ENCODE data around the gene SH2B2.
A peak's percentile ranks its signal among the peaks of the same experiment; 100 is the strongest.
"Not testable (repeated sequence)": the region's sequence is repeated elsewhere in the genome, so short reads cannot be mapped to it uniquely, and the experiment has no call there.

The SH2B2 gene

GRCh38 chr7:102305414-102306268 lies 19.0 kb downstream of the SH2B2 start:
- no peak for DNase-seq (ENCODE audit: low read depth, low spot score)

DNA sequence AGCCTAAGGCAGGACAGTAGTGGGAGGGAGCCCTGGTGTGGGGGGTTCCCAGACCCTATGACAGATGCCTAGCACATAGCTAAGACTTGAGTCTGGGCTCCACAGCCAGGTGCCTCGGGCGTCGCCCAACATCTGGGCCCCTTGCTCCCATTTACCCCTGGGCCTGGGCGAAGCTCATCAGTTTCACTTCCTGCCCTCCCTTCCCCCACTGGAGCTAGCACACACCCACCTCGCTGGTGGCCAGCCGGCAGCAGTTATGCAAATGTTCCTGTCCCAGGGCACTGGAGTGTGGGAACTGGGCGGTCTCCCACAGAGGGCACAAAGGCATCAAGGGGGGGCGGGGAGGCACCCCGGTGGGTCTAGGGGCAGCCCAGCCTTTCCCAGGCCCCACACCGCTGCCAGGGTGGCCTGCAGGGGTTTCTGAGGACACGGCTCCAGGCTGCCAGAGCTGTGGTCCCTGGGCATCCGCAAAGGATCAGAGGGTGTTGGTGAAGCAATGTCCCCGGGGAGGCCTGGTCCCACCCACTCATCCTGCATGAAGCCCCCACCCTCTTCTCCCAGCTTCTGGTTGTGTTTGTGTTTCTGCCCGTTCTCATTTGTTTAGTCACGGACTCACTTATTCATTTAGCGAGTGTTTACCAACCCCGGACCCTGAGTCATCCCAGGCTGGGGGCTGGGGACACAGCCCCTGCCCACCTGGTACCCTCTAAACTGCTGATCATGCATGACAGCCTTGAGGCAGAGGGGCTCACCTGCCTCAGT lies 20.4 kb downstream of the SH2B2 start:
- DNase-seq (ENCODE audit: low read depth, low spot score), result peak; percentile 41

GRCh38 chr7:102310414-102310815 lies 23.7 kb downstream of the SH2B2 start:
- no peak for DNase-seq (ENCODE audit: low read depth, low spot score)

GRCh38 chr7:102312317-102312716 lies 25.6 kb downstream of the SH2B2 start:
- no peak for DNase-seq (ENCODE audit: low read depth, low spot score)

- DNase-seq (ENCODE audit: low read depth, low spot score), result no peak
These were observed 27.5 kb downstream of the SH2B2 start for GRCh38 chr7:102313997-102314780.

DNA sequence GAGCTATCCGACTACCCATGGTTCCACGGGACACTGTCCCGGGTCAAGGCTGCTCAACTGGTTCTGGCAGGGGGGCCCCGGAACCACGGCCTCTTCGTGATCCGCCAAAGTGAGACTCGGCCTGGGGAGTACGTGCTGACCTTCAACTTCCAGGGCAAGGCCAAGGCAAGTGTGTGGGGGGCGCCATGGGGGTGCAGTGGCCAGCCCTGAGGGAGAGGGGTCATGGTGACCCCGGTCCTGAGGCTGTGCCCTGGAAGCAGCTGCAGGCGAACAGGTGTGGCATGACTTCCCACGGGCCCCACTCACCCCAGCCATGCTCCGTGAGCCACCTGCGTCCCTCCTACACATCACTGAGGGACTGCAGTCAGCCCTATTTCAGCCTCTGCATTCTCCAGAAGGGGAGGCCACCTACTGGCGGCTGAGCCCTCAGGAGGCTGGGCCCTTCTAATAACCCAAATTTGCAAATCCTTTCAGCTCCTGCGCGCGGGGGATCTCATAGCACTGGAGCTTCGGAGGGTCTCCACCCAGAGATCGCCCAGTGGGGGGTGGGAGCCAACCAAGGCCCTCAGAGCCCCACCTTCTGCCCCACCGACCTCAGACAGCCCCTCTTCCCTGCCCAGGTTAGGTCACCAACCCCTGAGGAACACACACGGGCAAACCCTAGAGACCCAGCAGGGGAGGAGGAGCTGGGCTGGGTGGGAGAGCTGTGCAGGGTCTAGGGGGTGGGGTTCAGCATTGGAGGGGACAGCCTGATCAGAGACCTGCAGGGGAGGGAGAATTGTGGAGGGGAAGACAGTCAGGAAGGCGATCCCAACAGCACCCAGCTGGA lies 30.8 kb downstream of the SH2B2 start:
- no peak for DNase-seq (ENCODE audit: low read depth, low spot score)

- DNase-seq (ENCODE audit: low read depth, low spot score), result no peak
These were observed 31.9 kb downstream of the SH2B2 start for GRCh38 chr7:102318482-102318971.

DNA sequence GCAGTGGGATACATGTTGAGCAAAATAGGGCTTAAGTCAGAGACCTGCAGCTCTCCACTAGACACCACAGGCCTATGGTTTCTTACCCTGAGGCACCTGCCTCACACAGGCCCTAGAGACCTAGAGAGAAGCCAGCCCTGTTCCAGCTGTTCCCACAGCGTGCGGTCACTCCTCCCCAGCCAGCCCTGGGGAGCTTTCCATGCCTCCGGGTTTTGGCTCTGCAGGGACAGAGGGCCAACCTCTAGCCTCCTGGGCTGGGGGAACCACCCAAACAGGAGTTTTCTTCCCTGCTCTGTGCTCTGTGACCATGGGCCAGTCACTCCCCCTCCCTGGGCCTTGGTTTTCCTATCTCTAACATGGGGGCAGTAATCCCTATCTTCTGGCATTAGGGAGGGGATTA lies 33.0 kb downstream of the SH2B2 start:
- no peak for DNase-seq (ENCODE audit: low read depth, low spot score)

GRCh38 chr7:102320181-102320580 lies 33.5 kb downstream of the SH2B2 start:
- DNase-seq (ENCODE audit: low read depth, low spot score), result no peak

DNA sequence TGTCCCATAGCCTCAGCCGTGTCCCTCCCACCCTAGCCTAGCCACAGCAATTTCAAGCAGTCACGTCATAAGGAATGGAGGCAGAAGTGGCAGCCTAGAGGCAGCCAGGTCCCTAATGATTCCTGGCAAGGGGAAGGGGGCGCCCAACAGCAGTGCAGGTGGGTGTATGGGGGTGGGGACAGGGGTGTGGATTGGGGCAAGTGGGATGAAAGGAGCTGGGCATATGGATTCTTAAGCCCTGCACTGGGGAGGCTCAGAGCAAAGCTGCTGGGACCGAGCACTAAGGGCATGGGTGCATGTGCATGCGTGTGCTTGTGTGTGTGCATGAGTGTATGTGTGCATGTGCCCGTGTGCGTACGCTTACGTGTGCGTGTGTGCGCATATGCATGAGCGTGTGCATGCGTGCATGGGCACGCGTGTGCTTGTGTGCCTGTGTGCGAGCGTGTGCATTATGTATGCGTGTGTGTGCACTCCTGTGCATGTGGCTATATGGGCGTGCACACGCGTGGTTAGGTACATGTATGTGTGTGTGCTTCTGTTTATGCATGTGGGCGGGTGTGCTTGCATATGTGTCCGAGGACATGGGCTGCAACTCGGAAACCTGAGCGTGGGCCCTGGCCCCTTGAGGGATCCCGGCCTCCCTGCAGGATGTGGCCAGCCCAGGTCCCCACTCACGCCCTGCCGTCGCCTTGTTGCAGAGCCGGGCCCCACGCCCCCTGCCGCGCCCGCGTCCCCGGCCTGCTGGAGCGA lies 34.1 kb downstream of the SH2B2 start:
- DNase-seq (ENCODE audit: low read depth, low spot score), result no peak

- DNase-seq (ENCODE audit: low read depth, low spot score), result no peak
These were observed 34.9 kb downstream of the SH2B2 start for GRCh38 chr7:102321351-102322201.

GRCh38 chr7:102322202-102322715 lies 35.6 kb downstream of the SH2B2 start:
- DNase-seq (ENCODE audit: low read depth, low spot score), result no peak

GRCh38 chr7:102323914-102324195 lies 37.2 kb downstream of the SH2B2 start:
- DNase-seq (ENCODE audit: low read depth, low spot score), result no peak

DNA sequence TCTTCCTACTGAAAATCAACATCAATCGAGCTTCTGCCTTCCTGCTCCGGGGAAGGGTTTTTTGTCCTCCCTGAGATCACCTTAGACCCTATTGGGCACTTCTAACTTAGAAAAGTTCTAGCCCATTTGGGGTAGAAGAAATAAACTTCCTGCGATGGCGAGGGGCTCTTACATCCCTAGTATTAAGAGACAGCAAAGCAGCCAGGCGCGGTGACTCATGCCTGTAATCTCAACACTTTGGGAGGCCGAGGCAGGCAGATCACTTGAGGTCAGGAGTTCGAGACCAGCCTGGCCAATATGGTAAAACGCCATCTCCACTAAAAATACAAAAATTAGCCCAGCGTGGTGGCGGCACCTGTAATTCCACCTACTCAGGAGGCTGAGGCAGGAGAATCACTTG lies 38.4 kb downstream of the SH2B2 start:
- not testable (repeated sequence) for DNase-seq (ENCODE audit: low read depth, low spot score)

DNA sequence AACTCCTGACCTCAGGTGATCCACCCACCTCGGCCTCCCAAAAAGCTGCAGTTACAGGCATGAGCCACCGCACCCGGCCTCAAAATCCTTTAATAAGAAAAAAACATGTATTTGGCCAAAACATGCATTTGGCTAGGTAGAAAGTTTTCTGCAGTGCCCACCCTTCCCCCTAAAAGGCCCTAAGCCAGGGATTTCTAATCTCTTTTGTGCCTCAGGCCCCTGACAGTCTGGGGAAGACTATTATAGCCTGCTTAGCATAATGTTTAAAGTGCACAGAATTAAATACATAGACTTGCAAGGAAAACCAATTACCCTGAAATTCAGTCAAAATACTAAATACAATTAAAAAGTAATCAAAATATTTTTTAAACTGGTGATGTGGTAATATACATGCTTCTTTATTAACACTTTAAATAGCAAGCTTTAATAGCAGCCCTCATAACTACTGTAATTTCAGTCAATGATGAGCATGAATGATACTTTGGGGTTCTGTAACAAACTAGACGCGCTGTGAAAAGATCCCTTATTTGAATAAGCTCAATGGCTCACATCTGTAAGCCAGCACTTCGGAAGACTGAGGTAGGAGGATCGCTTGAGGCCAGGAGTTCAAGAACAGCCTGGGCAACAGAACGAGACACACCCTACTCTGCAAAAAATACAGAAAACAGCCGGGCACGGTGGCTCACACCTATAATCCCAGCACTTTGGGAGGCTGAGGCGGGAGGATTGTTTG lies 39.7 kb downstream of the SH2B2 start:
- DNase-seq (ENCODE audit: low read depth, low spot score), result no peak

DNA sequence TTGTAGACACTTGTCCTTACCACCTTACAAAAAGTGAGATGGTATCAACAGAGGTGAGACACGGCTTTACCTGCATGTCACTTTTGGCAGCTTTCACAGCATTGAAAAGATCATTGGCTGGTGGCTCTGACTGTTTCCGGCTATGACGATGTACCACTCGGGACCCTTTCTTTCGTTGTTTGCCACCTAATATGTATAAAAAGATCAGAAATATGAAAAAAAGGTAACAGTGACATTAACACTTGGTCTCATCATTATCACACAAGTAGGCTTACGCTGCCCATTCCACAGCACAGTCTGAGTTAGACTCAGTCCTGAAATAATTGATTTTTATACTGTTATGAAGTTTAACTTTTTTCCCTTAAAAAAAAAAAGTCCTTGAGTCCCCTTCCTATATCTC lies 40.5 kb downstream of the SH2B2 start:
- DNase-seq (ENCODE audit: low read depth, low spot score), result not testable (repeated sequence)

DNA sequence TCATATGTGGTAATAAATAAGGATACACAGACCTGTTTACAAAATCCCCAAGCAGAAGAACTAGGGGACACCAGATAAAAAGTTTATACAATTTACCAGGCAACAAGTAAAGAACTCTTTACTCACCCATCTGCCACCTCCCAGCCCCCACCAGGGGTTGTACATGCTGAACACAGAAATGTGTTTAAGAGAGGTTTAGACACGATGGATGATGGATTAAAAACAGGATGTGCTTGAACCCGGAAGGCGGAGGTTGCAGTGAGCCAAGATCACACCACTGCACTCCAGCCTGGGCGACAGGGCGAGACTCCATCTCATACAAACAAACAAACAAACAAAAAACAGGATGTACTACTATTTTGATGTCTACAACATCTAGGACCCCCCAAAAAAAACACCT lies 42.2 kb downstream of the SH2B2 start:
- DNase-seq (ENCODE audit: low read depth, low spot score), result not testable (repeated sequence)

GRCh38 chr7:102329366-102329765 lies 42.7 kb downstream of the SH2B2 start:
- not testable (repeated sequence) for DNase-seq (ENCODE audit: low read depth, low spot score)

Measured in smooth muscle cell of the brain vasculature (primary cell).